GM19351 (cell line): ENCODE results near the gene CAPN10.
"Not testable (repeated sequence)": the region's sequence is repeated elsewhere in the genome, so short reads cannot be mapped to it uniquely, and the experiment has no call there.

Source experiments
- ATAC-seq: cut with Tn5 transposase; IDR thresholded peaks from one replicate; pipeline ENCODE4 v1.9.1; 2021; ENCODE audit warnings: mild to moderate bottlenecking, moderate library complexity; ENCODE audit not compliant: unreplicated experiment

Gene CAPN10

DNA sequence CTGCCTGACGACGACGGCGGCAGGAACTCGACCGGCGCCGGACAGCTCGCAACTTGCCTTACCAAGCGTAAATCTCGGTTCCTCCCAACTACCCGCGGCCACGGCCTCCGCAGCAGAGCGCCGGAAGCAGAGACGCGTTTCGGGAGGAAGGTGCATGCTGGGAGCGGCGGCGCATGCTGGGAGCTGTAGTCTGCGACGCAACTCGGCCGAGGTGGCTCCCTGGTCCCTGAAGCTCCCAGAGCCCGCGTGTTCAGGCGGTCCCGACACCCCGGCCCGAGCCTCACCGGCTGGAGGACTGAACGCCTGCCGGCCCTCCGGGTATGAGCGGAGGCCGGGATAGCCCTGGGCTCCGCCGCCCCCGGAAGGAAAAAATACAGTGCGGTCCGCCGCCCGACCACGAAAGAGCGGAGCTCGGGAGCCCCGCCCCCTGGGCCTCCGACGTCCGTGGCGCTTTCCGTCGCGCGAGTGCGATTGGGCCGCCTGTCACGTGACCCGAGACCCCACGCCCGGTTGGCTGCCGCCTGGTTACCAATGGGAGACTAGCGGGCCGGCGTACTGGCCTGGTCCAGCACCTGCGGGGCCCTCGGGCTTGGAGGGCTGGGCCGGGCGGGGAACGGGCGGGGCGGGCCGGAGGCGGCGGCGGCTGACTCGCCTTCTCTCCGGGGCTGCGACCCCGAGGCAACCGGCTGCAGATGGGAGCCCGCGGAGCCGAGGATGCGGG is at the start of gene CAPN10:
TSS of gene CAPN10 (plus strand) at position 537 of the 721 bp plus-strand sequence. CDS start at position 715, 178 bp downstream.
- peak; percentile 48 for ATAC-seq

- no peak for ATAC-seq
These were observed 48.3 kb upstream of the CAPN10 start for GRCh38 chr2:240538031-240538780.

DNA sequence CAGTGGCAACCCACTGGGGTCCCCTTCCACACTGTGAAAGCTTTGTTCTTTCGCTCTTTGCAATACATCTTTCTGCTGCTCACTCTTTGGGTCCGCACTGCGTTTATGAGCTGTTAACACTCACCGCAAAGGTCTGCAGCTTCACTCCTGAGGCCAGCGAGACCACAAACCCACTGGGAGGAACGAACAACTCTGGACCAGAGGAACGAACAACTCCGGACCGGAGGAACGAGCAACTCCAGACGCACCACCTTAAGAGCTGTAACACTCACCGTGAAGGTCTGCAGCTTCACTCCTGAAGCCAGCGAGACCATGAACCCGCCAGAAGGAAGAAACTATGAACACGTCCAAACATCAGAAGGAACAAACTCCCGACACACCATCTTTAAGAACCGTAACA is 47.4 kb upstream of the CAPN10 start:
- ATAC-seq, result not testable (repeated sequence)

DNA sequence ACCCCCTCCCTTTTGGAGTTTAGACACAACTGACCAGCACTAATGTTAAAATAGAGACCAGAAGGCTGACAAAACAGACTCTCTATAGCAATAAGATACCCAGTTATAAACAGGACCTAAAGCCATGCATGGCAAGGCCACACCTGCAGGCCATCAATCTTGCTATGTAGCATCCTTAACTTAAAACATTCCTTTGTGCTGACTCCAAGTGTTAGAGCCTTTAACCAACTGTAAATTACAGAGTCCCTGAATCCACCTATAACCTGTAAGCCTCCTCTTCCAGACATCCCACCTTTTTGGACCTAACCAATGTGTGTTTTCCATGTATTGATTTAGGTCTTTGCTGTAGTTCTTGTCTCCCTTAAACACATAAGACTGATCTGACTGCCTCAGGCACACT is 46.6 kb upstream of the CAPN10 start:
- ATAC-seq, result no peak

DNA sequence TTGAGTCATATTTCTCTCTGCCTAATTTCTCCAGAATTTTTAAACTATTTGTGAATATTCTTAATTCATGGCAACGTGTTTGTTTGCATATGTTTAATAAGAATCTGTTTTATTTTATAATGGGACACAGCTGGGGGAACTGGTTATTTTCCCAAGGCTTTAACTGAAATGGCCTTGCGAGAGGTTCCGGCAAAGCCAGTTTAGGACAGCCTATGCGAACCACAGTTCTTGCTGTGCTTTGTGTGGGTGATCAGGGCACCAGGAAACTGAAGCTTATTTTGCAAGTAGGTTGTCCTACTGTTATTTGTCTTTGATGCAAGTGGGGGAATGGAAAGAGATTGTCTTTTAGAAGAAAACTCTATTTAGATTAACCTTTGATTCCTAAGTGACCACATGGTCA is 35.2 kb upstream of the CAPN10 start:
- ATAC-seq, result no peak

DNA sequence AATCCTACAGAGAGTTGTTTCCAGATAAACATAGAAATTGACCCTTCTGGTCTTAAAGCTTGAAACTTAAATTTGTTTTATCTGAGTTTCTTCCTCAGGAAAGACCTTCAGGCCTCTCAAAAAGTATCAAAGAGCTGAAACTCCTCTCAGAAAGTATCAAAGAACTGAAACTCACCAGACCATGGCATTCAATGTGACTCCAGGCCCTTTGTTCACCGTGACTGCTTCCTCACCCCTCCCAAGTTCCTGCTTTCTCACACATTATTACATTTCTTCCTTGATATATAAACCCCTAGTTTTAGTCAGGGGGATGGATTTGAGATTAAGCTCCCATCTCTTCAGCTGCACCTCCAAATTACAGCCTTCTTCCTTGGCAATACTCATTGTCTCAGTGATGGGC is 34.7 kb upstream of the CAPN10 start:
- no peak for ATAC-seq

DNA sequence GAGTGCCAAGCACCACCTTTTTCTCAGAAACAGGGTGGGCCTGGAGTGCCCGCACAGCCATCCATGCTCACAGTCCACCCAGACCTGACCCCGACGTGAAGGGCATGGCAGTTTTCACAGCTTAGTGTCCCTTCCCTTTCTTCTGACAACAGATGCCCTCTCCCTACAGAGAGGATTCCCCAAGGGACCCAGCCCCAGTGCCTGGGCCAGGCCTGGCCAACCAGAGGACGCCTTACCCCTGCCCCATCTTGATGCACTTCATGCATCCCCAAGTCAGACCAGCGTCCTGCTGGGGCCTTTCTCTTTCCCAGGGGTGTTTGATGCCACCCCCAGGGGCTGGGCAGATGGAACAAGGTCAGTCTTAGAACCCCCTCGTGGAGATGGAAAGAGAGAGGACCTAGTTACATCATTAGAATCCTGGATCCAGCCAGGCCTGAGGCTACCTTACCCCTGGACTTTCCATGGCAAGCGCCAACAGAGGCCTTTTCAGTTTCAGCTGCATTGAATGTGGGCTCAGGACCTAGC is 32.5 kb upstream of the CAPN10 start:
- ATAC-seq, result no peak

GRCh38 chr2:240554767-240555493 is 31.6 kb upstream of the CAPN10 start:
- ATAC-seq, result no peak

DNA sequence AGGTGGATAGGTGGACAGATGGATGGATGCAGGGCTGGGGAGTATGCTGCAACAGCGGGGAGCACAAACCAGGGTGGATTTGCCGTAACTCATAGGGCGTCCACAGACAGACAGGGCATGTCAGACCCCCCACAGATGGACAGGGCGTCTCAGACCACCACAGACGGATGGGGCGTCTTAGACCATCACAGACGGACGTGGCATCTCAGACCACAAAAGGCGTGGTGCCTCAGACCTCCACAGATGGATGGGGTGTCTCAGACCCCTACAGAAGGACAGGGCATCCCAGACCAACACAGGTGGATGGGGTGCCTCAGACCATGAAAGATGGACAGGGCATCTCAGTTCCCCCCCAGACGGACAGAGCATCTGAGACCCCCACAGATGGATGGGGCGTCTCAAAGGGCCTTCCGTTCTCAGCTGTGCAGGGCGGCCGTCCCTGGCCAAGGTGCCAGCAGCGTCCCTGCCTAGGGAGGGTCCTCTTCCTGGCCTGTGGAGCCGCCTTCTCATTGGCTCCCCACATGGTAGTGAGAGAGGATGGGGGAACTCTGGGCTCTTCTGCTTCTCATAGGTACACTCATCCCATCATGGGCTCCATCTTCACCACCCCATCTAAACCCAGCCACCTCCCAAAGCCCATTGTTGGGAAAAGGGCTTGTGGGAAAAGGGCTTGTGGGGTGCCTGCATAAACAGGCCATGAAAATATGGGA is 30.8 kb upstream of the CAPN10 start:
- ATAC-seq, result no peak

DNA sequence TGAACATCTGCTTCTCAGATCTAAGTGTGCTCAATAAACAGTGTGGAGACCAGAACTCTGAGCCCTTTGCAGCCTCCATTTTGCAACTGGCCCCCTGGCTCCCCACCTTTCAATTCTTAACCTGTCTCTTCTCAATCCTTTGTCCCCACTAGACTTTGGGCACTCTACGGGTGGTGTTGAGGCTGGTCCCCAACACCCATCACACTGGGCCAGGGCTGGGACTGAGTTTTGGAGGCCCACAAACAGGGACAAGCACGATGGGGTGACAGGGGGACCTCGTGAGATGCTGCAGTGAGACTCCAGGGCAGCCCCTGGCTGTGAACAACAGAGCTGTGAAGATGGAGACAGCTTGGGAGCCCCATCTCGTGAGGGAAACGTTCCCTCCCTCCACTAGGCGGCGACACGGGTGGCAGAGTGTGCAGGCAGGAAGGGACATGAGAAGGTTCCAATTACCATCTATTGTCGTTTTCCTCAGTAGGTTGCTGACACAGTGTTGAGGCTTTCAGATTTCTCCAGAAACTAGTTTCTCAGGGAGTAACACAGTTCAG is 29.9 kb upstream of the CAPN10 start:
- no peak for ATAC-seq

GRCh38 chr2:240557101-240557751 is 29.3 kb upstream of the CAPN10 start:
- ATAC-seq, result no peak

DNA sequence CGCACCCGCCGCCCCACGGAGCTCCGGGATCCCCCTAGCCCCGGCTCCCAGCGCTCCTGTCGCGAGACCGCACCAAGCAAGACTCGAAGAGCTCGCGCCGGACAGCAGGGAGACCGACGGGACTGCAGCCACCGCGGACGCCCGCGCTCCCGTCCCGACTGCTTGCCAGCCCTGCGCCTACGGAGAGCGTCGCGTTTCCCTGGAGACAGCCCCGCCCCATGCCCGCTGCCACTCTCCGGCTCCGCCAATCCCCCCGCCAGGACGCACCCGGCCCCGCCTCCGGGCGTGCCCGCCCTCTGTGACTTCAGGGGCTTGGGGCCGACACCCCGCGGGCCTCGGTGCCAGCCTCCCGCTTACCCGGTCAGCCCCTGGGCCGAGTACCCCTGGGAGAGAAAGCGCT is 28.7 kb upstream of the CAPN10 start, which contains the start of gene ANKMY1:
TSS of gene ANKMY1 (minus strand) at position 181 of the 400 bp plus-strand sequence. CDS start 653 bp downstream, outside the sequence.
- ATAC-seq, result no peak

DNA sequence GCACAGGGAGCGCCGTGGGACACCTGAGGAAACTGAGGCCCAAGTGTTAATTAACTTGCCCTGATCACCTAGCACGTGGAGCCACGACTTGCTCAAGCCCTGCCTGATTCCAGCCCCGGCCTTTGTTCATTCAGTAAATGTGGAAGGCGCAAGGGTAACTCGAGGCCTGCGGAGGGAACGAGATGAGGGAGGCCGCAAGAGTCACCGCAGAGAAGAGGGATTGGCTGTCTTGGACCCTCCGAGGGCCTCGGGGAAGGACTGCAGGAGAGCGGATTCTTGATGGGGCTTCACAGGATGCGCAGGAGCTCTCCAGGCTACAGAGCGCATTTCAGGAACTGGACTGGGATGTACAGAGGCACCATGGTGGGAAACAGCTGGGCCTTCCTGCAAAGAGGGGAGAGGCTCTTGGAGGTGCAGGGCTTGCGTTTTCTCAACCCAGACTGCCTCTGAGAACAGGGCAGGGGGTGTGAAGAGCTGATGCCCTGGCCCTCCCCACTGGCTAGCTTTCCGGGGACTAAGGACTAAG is 28.2 kb upstream of the CAPN10 start:
- no peak for ATAC-seq

DNA sequence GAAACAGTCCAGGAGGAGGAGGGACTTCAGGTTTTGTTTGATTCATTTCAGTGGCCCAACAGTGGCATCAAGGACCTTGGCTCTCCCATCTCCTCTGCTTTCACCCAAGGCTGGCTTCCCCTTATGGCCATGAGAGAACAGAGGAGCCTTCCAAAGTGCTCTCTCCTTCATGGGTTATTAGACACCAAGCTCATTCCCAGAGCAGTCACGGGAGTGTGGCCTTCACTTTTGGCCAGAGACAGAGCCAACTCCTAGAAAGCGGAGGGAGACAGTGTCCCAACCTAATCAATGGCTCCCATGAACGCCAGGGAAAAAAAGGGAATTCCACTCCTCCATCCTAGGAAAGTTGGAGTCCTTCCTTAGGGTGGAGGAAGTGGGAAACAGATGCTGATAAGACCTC is 27.2 kb upstream of the CAPN10 start:
- no peak for ATAC-seq

GRCh38 chr2:240560084-240560479 is 26.5 kb upstream of the CAPN10 start, which contains the start of gene DUSP28:
DUSP28 (plus strand) TSS chr2:240560357; CDS start chr2:240560685, 328 bp downstream.
- ATAC-seq, result peak; percentile 62

- ATAC-seq, result peak; percentile 56
These were observed 25.8 kb upstream of the CAPN10 start for GRCh38 chr2:240560480-240561324.

- peak; percentile 0 for ATAC-seq
These were observed 25.1 kb upstream of the CAPN10 start for GRCh38 chr2:240561325-240561971.

DNA sequence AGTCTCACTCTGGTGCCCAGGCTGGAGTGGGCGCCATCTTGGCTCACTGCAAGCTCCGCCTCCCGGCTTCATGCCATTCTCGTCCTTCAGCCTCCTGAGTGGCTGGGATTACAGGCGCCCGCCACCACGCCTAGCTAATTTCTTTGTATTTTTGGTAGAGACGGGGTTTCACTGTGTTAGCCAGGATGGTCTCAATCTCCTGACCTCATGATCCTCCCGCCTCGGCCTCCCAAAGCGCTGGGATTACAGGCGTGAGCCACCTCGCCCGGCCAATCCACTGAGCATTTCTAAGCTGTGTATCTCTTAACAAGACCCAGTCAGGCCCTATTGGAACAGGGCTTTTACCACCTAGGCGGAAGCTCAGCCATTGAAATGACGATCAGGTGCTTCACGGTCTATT is 23.3 kb upstream of the CAPN10 start:
- ATAC-seq, result not testable (repeated sequence)
